Hepatocyte (in vitro differentiated cells): Measurements from ENCODE around the gene SLCO2A1.

Source experiments
- EZH2 ChIP-seq: fragments of 200-600 bp; sonication (generic); IDR thresholded peaks from 2 replicates; pipeline ENCODE4 v1.6.1; 2016; ENCODE audit warnings: antibody characterized with exemption, mild to moderate bottlenecking, borderline replicate concordance
- TF ChIP-seq, protein P1 (sequence below): fragments of 200-600 bp; sonication (generic); IDR thresholded peaks from 2 replicates; pipeline ENCODE4 v1.5.1; 2016; ENCODE audit warnings: antibody characterized with exemption, mild to moderate bottlenecking; ENCODE audit not compliant: poor library complexity

DNA sequence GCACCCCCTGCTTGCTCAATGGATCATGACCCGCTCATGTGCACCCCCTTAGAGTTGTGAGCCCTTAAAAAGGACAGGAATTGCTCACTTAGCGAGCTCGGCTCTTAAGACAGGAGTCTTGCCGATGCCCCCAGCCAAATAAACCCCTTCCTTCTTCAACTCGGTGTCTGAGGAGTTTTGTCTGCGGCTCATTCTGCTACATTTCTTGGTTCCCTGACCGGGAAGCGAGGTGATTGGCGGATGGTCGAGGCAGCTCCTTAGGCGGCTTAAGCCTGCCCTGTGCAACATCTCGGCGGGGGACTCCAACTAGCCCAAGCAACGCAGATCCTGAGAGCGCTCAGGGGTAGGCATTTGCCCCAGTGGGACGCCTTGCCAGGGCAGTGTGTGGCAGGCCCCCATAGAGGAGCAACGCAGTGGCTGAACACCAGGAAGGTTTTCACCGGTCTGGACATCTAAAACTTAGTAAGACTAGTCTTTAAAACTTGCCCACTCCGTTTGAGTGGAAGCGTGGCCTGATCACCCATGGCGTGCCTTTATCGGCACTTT lies 9.5 kb downstream of the SLCO2A1 start:
- TF ChIP-seq, protein P1, sequence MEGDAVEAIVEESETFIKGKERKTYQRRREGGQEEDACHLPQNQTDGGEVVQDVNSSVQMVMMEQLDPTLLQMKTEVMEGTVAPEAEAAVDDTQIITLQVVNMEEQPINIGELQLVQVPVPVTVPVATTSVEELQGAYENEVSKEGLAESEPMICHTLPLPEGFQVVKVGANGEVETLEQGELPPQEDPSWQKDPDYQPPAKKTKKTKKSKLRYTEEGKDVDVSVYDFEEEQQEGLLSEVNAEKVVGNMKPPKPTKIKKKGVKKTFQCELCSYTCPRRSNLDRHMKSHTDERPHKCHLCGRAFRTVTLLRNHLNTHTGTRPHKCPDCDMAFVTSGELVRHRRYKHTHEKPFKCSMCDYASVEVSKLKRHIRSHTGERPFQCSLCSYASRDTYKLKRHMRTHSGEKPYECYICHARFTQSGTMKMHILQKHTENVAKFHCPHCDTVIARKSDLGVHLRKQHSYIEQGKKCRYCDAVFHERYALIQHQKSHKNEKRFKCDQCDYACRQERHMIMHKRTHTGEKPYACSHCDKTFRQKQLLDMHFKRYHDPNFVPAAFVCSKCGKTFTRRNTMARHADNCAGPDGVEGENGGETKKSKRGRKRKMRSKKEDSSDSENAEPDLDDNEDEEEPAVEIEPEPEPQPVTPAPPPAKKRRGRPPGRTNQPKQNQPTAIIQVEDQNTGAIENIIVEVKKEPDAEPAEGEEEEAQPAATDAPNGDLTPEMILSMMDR: no peak
- TF ChIP-seq EZH2: no peak
